Kidney capillary endothelial cell (primary cell): ENCODE results near the gene FSTL4.
"Not testable (repeated sequence)": the region's sequence is repeated elsewhere in the genome, so short reads cannot be mapped to it uniquely, and the experiment has no call there.

Source experiments
- DNase-seq: peaks from one replicate; pipeline ENCODE4 v3.0.0-alpha.2; 2018; ENCODE audit warnings: low spot score

The FSTL4 gene

DNA sequence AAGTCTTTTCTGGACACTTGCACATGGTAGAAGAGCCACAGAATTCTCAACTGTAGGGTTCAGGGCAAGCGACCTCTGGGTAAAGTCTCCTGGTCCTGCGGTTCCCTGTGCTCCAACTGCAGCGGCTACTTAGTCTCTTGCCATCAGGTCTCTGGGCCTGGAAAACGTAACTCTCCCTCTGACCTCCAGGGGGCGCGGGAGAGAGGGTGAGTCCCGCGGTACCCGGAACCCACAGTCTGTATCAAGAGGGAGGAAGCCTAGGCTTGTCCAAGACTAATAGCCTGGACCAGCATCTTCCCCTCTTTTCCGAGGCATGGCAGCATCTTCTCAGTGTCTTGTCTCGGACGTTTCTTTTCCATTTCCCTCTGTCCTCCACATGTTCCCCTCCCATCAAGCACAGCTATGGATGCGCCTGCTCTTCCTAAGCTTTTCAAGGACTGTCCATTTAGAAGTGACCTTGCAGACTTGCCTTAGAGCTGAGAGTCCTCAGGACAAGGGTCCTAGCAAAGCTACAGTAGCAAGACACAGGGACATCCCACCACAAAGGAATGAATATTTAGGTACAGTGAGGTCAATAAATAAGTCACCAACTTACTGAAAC is 59.3 kb downstream of the FSTL4 start:
- DNase-seq = peak; percentile 45

DNA sequence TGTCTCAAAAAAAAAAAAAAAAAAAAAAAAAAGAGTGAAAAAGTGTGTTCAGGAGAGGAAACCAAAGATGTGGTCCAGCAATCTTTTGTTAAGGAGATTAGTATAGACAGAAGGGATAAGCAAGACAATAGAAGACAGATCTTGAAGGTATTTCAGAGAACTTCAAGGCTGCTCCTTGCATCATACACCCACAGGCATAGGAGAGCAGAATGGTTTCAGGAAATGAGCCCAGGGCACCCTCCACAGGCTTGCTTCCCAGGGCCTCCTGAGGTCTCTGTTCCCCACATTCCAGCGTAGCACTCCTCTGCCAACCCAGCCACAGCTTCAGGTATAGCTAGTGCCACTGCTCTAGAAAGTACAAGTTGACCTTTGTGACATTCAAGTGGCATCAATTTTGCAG is 65.8 kb downstream of the FSTL4 start:
- no peak for DNase-seq

DNA sequence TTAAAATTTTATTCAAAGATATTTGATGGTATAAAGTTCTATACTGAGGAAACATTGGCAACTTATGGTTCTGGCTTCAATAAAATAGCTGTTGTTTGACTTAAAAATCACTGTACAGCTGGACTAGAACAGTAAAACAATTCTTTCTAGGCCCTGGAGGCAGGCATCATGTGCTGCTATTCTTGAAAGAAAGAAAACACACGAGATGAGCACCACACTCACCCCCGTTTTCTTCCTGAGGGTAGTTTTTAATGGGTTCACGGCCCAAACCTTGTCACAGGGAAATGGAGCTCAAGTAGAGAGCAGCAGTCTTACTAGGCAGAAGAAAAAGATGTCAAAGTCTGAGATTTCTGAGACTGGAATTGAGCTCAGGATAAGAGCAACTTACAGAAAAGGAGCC is 68.0 kb downstream of the FSTL4 start:
- DNase-seq = no peak

DNA sequence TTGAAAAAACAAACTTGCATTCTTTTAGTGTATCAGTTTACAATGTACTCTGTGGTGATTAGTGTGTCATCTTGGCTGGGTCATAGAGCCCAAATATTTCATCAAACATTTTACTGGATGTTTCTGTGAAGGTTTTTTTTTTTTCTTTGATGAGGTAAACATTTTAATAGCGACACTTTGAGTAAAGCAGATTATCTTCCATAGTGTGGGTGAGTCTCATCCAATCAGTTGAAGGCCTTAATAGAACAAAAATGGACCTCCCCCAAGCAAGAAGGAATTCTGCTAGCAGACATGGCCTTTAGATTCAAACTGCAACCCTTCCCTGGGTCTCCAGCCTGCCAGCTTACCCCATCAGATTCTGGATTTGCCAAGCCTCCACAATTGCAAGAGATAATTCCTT is 72.5 kb downstream of the FSTL4 start:
- DNase-seq = no peak

DNA sequence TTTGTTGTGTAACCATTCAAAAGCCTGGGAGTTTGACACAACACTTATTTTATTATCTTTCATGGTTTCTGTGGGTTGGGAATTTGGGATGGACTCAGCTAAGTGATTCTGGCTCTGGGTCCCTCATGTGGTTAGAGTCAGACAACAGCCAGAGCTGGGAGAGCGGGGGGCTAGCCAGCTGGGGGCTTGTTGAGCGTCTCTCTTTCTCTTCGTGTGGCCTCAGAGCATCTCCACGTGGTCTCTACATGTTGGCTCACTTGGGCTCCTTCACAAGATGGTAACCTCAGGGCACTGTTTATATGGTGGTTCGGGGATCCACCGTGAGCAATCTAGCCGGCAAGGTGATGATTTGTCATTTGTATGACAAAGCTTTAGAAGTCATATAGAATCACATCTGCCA is 73.6 kb downstream of the FSTL4 start:
- DNase-seq = no peak

DNA sequence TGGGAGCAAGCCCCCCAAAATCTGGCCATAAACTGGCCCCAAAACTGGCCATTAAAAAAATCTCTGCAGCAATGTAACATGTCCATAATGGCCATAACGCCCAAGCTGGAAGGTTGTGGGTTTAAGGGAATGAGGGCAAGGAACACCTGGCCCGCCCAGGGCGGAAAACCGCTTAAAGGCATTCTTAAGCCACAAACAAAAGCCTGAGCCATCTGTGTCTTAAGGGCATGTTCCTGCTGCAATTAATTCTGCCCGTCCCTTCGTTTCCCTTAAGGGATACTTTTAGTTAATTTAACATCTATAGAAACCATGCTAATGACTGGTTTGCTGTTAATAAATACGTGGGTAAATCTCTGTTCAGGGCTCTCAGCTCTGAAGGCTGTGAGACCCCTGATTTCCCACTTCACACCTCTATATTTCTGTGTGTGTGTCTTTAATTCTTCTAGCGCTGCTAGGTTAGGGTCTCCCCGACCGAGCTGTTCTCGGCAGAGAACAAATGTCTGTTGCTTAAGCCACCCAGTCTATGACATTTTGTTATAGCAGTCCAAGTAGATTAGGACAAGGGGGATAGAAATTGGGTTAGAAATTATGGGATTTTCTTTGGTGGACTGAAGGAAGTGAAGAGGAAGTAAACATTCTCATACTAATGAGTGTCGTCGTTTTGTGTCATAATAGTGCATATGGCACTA is 77.0 kb downstream of the FSTL4 start:
- not testable (repeated sequence) for DNase-seq

DNA sequence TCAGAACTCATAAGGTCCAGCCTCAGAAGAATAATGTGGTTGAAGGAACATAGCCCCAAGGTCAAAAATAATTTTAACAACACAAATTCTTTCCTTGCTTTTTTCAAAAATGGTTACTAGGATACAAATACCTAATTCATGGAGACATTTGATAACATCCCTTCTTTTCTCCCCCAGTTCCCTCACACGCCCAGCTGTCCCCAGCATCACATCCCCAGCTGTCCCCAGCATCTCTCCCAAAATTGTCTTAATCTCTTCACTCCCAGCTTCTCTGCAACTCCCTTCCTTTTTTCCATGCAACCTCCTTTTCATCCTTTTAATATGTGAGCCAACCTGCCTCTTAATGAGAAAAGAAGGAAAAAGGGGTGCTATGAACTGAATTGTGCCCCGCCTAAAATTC is 77.8 kb downstream of the FSTL4 start:
- no peak for DNase-seq

DNA sequence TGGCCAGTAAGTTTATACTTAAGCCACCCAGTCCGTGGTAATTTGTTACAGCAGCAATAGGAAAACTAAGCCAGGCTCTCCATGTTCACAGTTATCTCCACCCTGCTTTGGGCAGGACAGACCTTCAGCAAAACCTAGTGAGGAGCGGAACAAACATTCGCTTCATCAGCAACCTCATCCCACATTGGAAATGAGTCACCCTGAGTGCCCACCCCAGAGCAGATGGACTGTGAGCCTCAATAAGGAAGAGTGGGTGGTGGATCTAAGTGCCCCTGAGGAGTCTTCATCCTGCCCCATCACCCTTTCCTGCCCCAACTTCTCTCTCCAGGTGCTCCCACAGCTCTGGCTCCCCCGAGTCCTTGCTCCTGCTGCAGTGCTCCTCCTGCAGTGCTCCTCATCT is 78.8 kb downstream of the FSTL4 start:
- no peak for DNase-seq

DNA sequence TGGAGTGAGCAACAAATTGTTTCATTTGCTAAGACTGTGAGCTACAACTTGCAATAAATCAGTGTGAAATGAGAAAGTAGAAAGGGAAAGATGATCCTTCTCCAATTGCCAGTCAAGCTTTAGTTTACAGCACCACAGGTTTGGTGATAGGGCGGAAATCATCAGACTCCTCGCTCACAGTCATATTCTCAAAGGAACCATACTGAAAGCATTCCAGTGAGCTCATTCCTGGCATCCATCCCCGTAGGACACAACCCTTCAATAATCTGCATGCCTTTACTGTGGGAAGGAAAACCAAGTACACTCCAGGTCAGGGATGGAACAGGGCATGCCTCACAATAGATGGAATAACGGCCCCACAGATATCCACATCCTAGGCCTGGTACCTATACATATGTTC is 80.7 kb downstream of the FSTL4 start:
- no peak for DNase-seq

DNA sequence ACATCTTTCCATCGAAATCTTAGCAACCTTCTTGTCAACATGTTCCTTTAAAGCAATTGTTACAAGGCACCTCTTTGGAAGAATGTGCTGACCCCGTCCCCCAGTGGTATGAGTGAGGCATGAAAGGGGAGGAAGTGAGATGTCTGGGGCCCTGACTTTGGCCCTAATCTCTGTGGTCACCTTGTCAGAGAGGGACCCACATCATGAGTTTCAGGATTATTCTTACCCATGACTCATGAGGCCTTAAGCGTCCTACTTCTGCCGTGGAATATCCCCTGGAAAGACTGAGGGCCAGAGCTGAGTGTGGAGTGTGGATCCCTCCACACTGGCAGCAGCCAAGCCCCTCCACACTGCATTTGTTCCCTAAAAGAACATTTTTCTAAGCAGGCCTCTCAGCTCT is 81.2 kb downstream of the FSTL4 start:
- no peak for DNase-seq

DNA sequence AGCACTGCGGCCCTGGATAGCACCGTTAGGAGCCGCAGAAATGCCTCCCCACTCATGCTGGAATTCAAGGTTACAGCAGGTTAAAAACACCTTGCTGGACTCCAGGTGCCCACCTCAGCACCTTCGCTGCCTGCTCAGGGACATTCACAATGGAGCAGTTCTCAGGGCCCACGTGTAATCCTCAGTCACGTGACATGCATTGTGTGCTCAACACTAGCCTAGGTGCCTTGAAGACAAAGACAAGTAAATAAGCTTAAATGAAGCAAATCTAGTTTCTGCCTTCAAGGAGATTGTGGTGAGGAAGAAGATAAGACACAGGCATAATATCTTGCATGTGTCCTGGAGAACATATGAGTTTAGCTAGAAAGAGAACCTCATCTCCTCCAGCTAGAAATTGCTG is 82.1 kb downstream of the FSTL4 start:
- DNase-seq = no peak

DNA sequence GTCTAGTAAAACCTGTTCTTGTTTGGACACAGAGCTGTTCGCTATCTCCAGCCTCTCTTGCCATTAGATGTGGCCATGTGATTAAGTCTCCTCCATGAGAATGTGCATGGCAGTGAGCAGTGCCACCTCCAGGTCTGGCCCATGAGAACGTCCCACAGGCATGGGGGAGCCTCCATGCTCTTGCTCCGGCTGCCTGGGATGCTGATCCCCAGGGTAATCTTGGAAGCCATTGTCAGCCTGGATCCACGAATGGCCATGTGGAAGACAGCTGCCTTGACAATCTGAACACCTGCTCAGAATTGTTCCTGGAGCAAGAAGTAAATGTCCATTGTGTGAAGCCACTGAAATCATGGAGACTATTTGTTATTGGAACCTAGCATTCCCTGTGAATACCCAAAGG is 83.5 kb downstream of the FSTL4 start:
- DNase-seq = no peak

DNA sequence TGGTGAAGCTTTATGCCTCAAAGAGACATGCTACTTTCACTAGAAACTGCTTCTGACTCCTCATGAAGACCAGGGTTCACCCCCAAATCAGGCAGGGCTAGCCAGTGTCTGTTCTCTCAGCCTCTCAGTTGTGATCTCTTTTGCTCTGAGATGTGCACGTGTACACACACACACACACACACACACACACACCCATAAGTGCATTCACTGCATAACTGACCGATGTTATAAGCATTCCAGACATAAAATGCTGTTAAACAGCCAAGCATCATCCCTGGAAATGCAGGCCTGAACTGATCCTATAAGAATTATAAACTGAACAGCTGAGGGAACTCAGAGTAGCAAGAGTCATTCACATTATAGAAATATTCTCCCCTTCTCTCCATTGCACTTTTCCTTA is 85.0 kb downstream of the FSTL4 start:
- no peak for DNase-seq

DNA sequence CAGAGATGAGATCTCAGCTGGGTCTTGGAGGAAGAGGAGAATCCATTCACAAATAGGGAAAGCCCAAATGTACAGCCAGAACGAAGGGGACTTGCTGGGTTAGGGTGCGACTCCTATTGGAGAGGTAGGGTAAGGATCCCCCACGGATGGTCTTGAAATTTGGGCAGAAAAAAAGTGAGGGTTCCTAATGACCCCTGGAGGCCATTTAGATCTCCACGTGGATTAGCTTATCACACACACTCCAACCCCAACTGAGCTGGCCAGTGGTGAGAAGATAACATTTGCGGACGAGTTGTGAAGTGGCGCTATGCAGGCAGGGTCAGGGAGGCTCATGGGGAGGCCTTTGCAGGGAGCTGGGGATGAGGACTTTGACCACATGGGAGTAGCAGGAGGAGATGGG is 86.0 kb downstream of the FSTL4 start:
- no peak for DNase-seq

DNA sequence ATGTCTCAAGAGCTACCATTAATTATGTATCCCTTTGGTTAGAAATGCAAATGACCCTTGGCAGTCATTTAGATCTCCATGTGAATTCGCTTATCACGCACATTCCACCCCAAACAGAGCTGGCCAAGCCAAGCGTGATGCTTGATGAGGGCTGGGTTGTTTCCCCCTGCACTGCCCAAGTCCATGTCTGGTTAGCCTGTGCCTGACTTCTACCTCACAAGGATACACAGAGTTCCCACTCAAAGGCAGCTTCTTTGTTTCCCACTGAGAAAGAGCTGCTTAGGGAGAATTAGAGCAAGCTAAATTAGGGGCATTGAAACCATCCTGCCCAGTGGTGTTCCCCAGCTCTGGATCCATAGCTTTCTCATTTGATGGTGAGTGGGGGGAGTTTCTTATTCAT is 87.2 kb downstream of the FSTL4 start:
- DNase-seq = no peak

DNA sequence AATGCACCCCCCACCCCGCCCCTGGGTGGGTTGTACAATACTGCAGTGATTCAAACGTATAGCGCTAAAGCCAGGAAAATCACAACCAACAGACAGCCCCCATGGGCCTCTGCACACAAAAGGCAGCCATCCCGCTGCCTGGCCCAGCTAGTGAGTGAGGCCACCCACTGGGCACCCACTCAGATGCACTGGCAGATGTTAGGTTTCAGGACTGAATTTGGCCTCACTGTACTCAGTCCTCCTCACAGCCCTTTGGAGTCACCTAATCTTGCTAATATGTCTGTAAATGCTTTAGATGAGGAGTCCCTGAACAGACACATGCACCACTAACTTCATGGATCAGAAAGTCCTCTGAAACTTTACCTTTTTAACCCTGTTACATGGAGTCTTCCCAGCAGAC is 87.7 kb downstream of the FSTL4 start:
- DNase-seq = no peak

DNA sequence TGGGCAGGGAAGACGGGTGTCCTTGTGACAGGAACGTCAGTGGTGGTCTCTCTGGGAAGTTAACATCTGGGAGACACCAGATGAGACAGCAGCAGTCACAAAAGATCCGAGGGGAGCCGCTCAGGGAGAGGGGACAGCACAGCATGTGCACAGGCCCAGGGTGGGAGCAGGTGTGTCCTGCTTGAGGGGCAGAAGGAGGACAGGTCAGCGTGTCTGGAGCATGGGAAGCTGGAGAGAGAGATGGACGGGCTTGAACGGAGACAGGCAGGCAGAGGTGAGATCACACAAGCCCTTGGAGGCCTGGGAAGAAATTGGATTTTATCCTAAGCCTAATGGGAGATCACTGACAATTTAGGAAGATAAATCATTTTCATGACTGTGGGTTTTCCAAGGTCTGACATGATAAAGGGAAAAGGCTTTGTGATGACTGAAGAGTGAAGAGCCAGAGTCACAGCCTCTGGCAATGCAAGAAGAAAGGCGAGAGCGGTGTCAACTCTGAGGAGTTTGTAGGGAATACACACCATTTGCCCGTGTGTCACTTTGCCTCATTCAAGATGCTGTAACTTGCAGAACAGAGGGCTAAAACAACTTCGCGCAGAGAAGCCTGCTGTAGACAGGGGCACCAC is 88.3 kb downstream of the FSTL4 start:
- DNase-seq = no peak

DNA sequence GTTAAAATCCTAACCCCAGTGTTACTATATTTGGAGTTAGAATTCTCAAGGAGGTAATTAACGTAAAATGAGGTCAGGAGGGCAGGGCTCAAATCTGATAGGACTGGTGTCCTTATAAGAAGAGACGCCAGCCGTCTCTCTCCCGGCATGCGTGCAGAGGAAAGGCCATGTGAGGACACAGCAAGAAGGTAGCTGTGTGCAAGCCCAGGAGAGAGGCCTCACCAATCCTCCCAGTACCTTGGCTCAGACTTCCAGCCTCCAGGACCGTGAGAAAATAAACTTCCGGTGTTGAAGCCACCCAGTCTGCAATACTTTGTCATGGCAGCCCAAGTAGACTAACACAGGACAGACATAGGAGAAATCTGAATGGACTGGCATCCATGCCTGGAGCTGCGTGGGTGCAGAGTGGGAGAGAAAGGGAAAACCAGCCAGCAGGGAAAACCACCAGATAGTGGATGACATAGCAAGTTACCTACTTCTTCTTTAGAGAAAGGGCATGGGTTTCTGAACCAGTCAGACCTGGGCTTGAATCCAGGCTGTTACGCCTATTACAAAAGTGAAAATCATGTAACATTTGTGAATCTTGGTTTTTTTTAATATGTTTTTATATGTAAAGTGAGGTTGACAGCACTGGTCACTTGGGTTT is 89.2 kb downstream of the FSTL4 start:
- DNase-seq = no peak

DNA sequence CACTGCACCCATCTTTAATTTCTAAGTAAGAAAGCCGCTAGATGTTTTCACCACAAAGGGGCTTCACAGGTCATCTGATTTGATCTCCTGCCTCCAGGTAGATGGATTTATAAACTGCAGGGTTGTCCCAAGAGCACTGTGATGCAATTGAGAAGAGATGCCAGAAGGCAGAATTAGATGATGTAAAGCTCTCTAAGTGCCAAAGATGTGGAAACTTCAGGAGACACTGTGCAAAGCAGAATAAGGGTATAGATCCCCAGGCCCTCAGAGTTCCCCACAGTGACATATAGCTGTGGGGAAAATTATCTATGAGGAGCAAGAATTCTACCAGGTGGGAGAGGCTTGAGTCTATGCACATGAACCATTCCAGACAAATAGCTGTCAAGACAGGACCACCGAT is 90.5 kb downstream of the FSTL4 start:
- DNase-seq = no peak

DNA sequence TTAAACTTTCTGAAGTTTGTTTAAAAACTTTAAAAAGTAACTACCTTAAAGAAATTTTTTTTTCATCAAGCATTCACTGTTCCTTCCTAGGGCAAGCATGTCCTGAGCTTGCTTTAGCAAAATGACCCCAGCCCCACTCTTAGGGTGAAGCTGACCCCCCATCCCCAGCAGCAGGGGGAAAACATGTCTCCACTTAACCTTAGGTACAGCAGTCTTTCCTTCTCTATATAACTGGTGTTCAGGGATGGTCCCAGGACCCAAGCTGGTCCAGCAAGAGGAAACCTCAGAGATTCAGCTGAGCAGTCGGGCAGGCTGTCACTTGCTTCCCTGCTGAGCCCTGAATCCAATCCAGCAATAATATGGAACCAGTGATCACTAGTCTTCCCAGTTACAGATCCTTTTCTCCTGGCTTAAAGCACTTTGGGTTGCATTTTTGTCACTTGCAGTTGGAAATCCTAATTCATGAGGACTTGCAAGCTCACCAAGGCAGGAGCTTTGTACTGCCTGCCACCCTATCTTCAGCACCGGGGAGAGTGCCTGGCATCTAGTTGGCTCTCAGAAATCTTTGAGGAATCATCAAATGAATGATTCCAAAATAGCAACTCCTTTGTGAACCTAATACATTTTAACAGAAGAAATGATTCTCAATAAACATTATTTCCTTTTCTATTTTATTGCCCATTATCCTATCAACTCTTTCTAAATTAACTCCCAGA is 91.2 kb downstream of the FSTL4 start:
- DNase-seq = no peak

DNA sequence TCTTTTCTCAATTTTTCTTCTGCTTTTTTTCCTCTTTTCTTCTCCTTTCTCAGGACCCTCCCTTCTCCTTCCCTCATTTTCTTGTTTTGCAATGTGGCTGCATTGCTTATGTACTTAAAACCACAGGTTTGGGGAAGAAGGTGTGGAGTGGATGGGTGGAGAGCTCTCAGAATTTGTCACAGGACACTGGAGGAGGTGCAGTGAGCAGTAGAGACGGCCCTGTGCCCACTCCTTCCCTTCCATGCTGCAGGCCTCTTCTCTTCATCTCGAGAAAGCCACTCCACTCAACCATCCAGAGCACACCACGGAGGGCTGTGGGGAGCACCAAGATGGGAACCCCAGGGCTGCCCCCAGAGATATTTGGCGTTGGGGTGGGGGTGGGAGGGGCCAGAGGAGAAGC is 92.3 kb downstream of the FSTL4 start:
- no peak for DNase-seq

DNA sequence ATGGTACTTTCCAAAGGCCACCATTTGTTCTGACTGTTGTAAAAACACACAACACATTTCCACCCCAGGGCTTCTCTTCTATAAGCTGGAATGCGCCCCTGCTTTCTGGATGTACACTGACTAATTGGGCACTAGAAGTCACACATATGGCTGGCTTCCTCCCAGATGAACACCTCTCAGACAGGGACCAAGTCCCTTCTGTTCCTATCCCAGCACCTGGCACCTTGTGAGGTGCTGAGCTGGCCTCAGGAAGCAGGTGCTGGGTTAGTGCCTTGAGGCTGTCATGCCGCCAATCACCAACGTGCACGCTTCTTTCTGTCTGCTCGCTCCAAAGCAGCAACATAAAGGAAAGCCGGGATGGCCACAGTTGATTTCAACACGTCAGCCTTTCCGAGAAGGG is 93.2 kb downstream of the FSTL4 start:
- no peak for DNase-seq

DNA sequence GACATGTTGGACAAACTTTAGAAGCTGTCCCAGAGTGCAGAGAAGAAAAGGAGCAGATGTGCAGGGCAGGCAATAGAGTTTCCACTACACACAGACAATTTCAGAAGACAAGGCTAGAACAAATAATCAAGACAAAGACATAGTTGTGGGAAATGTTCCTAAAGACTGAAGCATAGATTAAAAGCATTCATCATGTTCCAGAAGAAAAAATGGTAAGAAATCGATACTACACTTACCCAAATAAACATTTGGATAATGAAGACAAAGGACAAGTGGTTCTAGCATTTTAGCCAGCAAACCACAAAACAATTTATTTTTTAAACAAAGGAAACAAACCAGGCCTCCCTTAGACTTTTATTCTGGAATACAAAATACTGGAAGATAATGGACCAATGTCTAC is 97.9 kb downstream of the FSTL4 start:
- no peak for DNase-seq
